ENCODE data around the gene PPIG.

- TF ChIP-seq CTCF (IDR thresholded peaks at IDR 0.05) (no peak), POLR2A (IDR thresholded peaks at IDR 0.05) (no peak)
Observed at GRCh38 chr2:169583518-169583917, 633 bp upstream of the PPIG start.
